Measurements from ENCODE around the gene RDH16. TPM values are rescaled to one million over a fixed set of nuclear protein-coding genes. Genes with fewer than 3 reads are reported as not detected.

Gene RDH16
- total RNA-seq: 1 to 10 TPM in 1 of 4 donors, under 1 TPM in 1, not detected in 2; 0.22 to 1.3 TPM

- Histone ChIP-seq H3K4me1 (no peaks in the 10 kb centered on the region), H3K27me3 (no peaks in the 10 kb centered on the region), H3K27ac (no peak within 1 kb of the TSS), H3K4me3 (replicated peaks in 1 of 3) (no peak within 1 kb of the TSS), H3K9me3 (no peaks in the 10 kb centered on the region), H3K36me3 (no peaks in the 10 kb centered on the region)
- 87 to 90% methylated on average over 9 to 10 of the region's 10 CpGs for WGBS, 2 donors
- no peak for TF ChIP-seq CTCF (IDR thresholded peaks at IDR 0.05)
- no peak for TF ChIP-seq POLR2A (IDR thresholded peaks at IDR 0.05)
- intact Hi-C loops (cut with DNase I): no loop called here
- no peak for DNase-seq
These were observed at the start of gene RDH16 for GRCh38 chr12:56957229-56958052. TSS of gene RDH16 (minus strand) at chr12:56957608. CDS start at chr12:56957462, 146 bp downstream.

GRCh38 chr12:57006809-57007475, 49.5 kb upstream of the RDH16 start:
- Histone ChIP-seq H3K27me3 (no peaks in the 10 kb centered on the region), H3K36me3 (peaks cover 18 to 20% of the 10 kb centered on the region in 2 donors), H3K9me3 (no peaks in the 10 kb centered on the region), H3K27ac (no peak overlapping the region), H3K4me1 (peaks cover 12 to 16% of the 10 kb centered on the region in 2 donors), H3K4me3 (replicated peaks in 1 of 3) (peak overlapping the region in 2 of 3 donors; percentile 17 to 95)
- no peak for DNase-seq
- 56 to 58% methylated on average over 10 of the region's 10 CpGs for WGBS, 2 donors
- TF ChIP-seq CTCF (IDR thresholded peaks at IDR 0.05): no peak
- no peak for TF ChIP-seq POLR2A (IDR thresholded peaks at IDR 0.05)
- intact Hi-C loops (cut with DNase I): loop anchor here (10.0 kb wide), 1 partner anchor 108 kb away; the partner anchor contains the start of gene STAT6

- Histone ChIP-seq H3K27ac (peak within 1 kb of the TSS; percentile 18 to 89 (median 65)), H3K27me3 (no peaks in the 10 kb centered on the region), H3K4me1 (peaks cover 12 to 16% of the 10 kb centered on the region in 2 donors), H3K9me3 (no peaks in the 10 kb centered on the region), H3K36me3 (peaks cover 18 to 20% of the 10 kb centered on the region in 2 donors), H3K4me3 (replicated peaks in 1 of 3) (peak within 1 kb of the TSS; percentile 54 to 95 (median 74))
- TF ChIP-seq POLR2A (IDR thresholded peaks at IDR 0.05) (peak in 1 of 2 donors; percentile 19), CTCF (IDR thresholded peaks at IDR 0.05) (peak in 4 of 6 experiments; percentile 10 to 61 (median 34))
- WGBS, 2 donors: 1% methylated on average over 21 to 28 of the region's 94 CpGs
- peak; percentile 59 to 60 for DNase-seq
- intact Hi-C loops (cut with DNase I): loop anchor here (10.0 kb wide), 1 partner anchor 109 kb away; the partner anchor contains the start of gene STAT6
These were observed 48.8 kb upstream of the RDH16 start, which contains the start of gene ZBTB39 for GRCh38 chr12:57005980-57006808. TSS of gene ZBTB39 (minus strand) at chr12:57006546. CDS start at chr12:57004917, 1,629 bp downstream.

GRCh38 chr12:57004651-57005050, 47.2 kb upstream of the RDH16 start:
- intact Hi-C loops (cut with DNase I): loop anchor here (10.0 kb wide), 1 partner anchor 110 kb away; the partner anchor contains the start of gene STAT6
- DNase-seq: no peak
- no peaks in the 10 kb centered on the region for H3K9me3 ChIP-seq
- 82 to 91% methylated on average over 6 of the region's 6 CpGs for WGBS, 2 donors
- no peak for TF ChIP-seq POLR2A (IDR thresholded peaks at IDR 0.05)
- no peak for TF ChIP-seq CTCF (IDR thresholded peaks at IDR 0.05)
- peaks cover 18 to 20% of the 10 kb centered on the region in 2 donors for H3K36me3 ChIP-seq
- H3K27me3 ChIP-seq: no peaks in the 10 kb centered on the region
- H3K4me1 ChIP-seq: peaks cover 12 to 16% of the 10 kb centered on the region in 2 donors
- no peak overlapping the region for H3K4me3 ChIP-seq (replicated peaks in 1 of 3)
- H3K27ac ChIP-seq: no peak overlapping the region
